ENCODE data around the gene NDST1.

The NDST1 gene

GRCh38 chr5:150549735-150550134 is 41.8 kb downstream of the NDST1 start:
- DNase-seq: no peak

GRCh38 chr5:150550286-150550685 is 42.4 kb downstream of the NDST1 start:
- DNase-seq: no peak

GRCh38 chr5:150551066-150551465 is 43.1 kb downstream of the NDST1 start:
- DNase-seq: no peak

GRCh38 chr5:150553402-150553801 is 45.5 kb downstream of the NDST1 start:
- no peak for DNase-seq

- no peak for DNase-seq
Measured at GRCh38 chr5:150553911-150554310, 46.0 kb downstream of the NDST1 start.

- no peak for DNase-seq
Measured at GRCh38 chr5:150554857-150555256, 46.9 kb downstream of the NDST1 start.

- no peak for DNase-seq
Measured at GRCh38 chr5:150556106-150556505, 48.2 kb downstream of the NDST1 start.

GRCh38 chr5:150556859-150557508 is 49.1 kb downstream of the NDST1 start:
- no peak for DNase-seq

- DNase-seq: no peak
Measured at GRCh38 chr5:150557509-150557872, 49.6 kb downstream of the NDST1 start.

- DNase-seq: no peak
Measured at GRCh38 chr5:150558088-150558621, 50.2 kb downstream of the NDST1 start.

GRCh38 chr5:150559088-150559487 is 51.2 kb downstream of the NDST1 start:
- DNase-seq: no peak

- no peak for DNase-seq
Measured at GRCh38 chr5:150559701-150560100, 51.8 kb downstream of the NDST1 start.

- peak; percentile 90 for DNase-seq
Measured at GRCh38 chr5:150560401-150561191, 52.7 kb downstream of the NDST1 start.

- no peak for DNase-seq
Measured at GRCh38 chr5:150561192-150561512, 53.2 kb downstream of the NDST1 start.

- no peak for DNase-seq
Measured at GRCh38 chr5:150561571-150562275, 53.8 kb downstream of the NDST1 start.

- DNase-seq: peak; percentile 34
Measured at GRCh38 chr5:150562832-150563231, 54.9 kb downstream of the NDST1 start.

- no peak for DNase-seq
Measured at GRCh38 chr5:150565868-150566267, 57.9 kb downstream of the NDST1 start.

GRCh38 chr5:150567031-150567717 is 59.2 kb downstream of the NDST1 start:
- DNase-seq: no peak

GRCh38 chr5:150568663-150569062 is 60.7 kb downstream of the NDST1 start:
- DNase-seq: no peak

- DNase-seq: no peak
Measured at GRCh38 chr5:150570333-150570732, 62.4 kb downstream of the NDST1 start.

- no peak for DNase-seq
Measured at GRCh38 chr5:150571836-150572235, 63.9 kb downstream of the NDST1 start.

- no peak for DNase-seq
Measured at GRCh38 chr5:150573216-150573615, 65.3 kb downstream of the NDST1 start.

All from activated CD4-positive, alpha-beta T cell treated with anti-CD3 and anti-CD28 coated beads, Interleukin-2, Interleukin-6, amounts not matched to agents 100 ng/mL and 50 ng/mL, durations not matched to agents 16 hours and 8 hours (primary cell).